Skin of body (tissue), 3 donors: ENCODE measurements around the gene GCM1. TPM values are rescaled to one million over a fixed set of nuclear protein-coding genes. Genes with fewer than 3 reads are reported as not detected.

ENCODE experiments used
- DNase-seq: peaks from one replicate; lab custom pipeline; 2025; lab: John Stamatoyannopoulos, UW
- small RNA-seq: library from RNA; depleted of rRNA; stranded (forward); fragments of <200 nt; gene quantifications from one replicate; pipeline ENCODE3, GENCODE V24; 2014; ENCODE audit warnings: low replicate concordance
- total RNA-seq: library from RNA; depleted of rRNA; stranded (reverse); fragments of >200 nt; gene quantifications from one replicate; pipeline ENCODE4 v1.2.3, GENCODE V29; 2014

Gene GCM1
- total RNA-seq, 1 donor from 2014 or later: not detected

GRCh38 chr6:53109612-53110011 is 39.0 kb downstream of the GCM1 start:
- DNase-seq: no peak

- DNase-seq: no peak
Measured at GRCh38 chr6:53107091-53107490, 41.5 kb downstream of the GCM1 start.

GRCh38 chr6:53104916-53105315 is 43.7 kb downstream of the GCM1 start:
- no peak for DNase-seq

GRCh38 chr6:53103993-53104675 is 44.5 kb downstream of the GCM1 start:
- DNase-seq: no peak

- no peak for DNase-seq
Measured at GRCh38 chr6:53101006-53101405, 47.6 kb downstream of the GCM1 start.

GRCh38 chr6:53100561-53100960 is 48.1 kb downstream of the GCM1 start:
- no peak for DNase-seq

GRCh38 chr6:53095716-53096115 is 52.9 kb downstream of the GCM1 start:
- DNase-seq: no peak

GRCh38 chr6:53095270-53095669 is 53.4 kb downstream of the GCM1 start:
- no peak for DNase-seq

GRCh38 chr6:53090576-53090975 is 58.1 kb downstream of the GCM1 start:
- DNase-seq: no peak

GRCh38 chr6:53089948-53090347 is 58.7 kb downstream of the GCM1 start:
- no peak for DNase-seq

GRCh38 chr6:53086302-53086701 is 62.3 kb downstream of the GCM1 start:
- no peak for DNase-seq

GRCh38 chr6:53080813-53081212 is 67.8 kb downstream of the GCM1 start:
- DNase-seq: no peak

Small RNA genes within 50 kb of the gene (small RNA-seq; reads per million reads assigned to genes)
- gene RN7SL244P: not detected
- gene RNU6-464P: not detected

Other genes with a start within 250 kb of the GCM1 start
- gene GSTA3, start 239.1 kb downstream of the GCM1 start, total RNA-seq: 0.39 TPM
- gene GSTA4, start 153.6 kb downstream of the GCM1 start, total RNA-seq: 47.8 TPM
- gene CILK1, start 87.0 kb downstream of the GCM1 start, total RNA-seq: 13.0 TPM
- gene FBXO9, start 83.4 kb downstream of the GCM1 start, total RNA-seq: 46.7 TPM
- gene ELOVL5, start 200.1 kb upstream of the GCM1 start, total RNA-seq: 78.7 TPM